Neuronal stem cell (in vitro differentiated cells): ENCODE data around the gene FMN1.

Experiments used
- DNase-seq: peaks from one replicate; pipeline ENCODE4 v3.0.0-alpha.2; 2013; ENCODE audit warnings: low spot score
- H2AFZ ChIP-seq: one replicate; pipeline ENCODE4 v1.6.1; 2013; ENCODE audit warnings: mild to moderate bottlenecking, low read length, inconsistent platforms
- H2AK5ac ChIP-seq: 2 replicates; pipeline ENCODE4 v1.6.1; 2013; ENCODE audit warnings: low read depth, mild to moderate bottlenecking, inconsistent platforms, low read length, moderate library complexity, mixed read lengths
- H2BK120ac ChIP-seq: 2 replicates; pipeline ENCODE4 v1.6.1; 2013; ENCODE audit warnings: low read depth, mild to moderate bottlenecking, inconsistent platforms, low read length, moderate library complexity, mixed read lengths
- H2BK12ac ChIP-seq: one replicate; pipeline ENCODE4 v1.6.1; 2013; ENCODE audit warnings: low read length, inconsistent platforms
- H2BK15ac ChIP-seq: 2 replicates; pipeline ENCODE4 v1.6.1; 2013; ENCODE audit warnings: mild to moderate bottlenecking, low read length, inconsistent platforms, mixed read lengths
- H2BK5ac ChIP-seq: one replicate; pipeline ENCODE4 v1.6.1; 2013; ENCODE audit warnings: inconsistent platforms, mild to moderate bottlenecking, low read length, moderate library complexity
- H3K14ac ChIP-seq: one replicate; pipeline ENCODE4 v1.6.1; 2013; ENCODE audit warnings: low read length, inconsistent platforms
- H3K18ac ChIP-seq: 2 replicates; pipeline ENCODE4 v1.6.1; 2013; ENCODE audit warnings: low read length, inconsistent platforms
- H3K23ac ChIP-seq: 2 replicates; pipeline ENCODE4 v1.6.1; 2013; ENCODE audit warnings: low read depth, mild to moderate bottlenecking, mixed read lengths, low read length, inconsistent platforms; ENCODE audit not compliant: poor library complexity
- H3K27ac ChIP-seq: replicated peaks from 3 replicates; pipeline ENCODE4 v1.5.1; 2013; ENCODE audit warnings: low read length, inconsistent platforms
- H3K27me3 ChIP-seq, 3 experiments: 2 replicates each; pipeline ENCODE4 v1.6.1; 2013; ENCODE audit warnings: low read length in 3 of 3, mild to moderate bottlenecking in 2 of 3, inconsistent platforms in 1 of 3, low read depth in 1 of 3, mixed read lengths in 1 of 3, moderate library complexity in 1 of 3; ENCODE audit not compliant: control insufficient read depth in 3 of 3, insufficient read depth in 3 of 3
- H3K36me3 ChIP-seq, 2 donors: replicated peaks in 1 of 2; 2 replicates each; pipeline ENCODE4 v1.6.1; 2013; ENCODE audit warnings: low read length in 2 of 2; ENCODE audit not compliant: control insufficient read depth in 2 of 2, insufficient read depth in 2 of 2
- H3K4ac ChIP-seq: 2 replicates; pipeline ENCODE4 v1.6.1; 2013; ENCODE audit warnings: inconsistent platforms, mild to moderate bottlenecking, low read length, moderate library complexity
- H3K4me1 ChIP-seq, 2 donors: 1 replicate in 1 of 2; 2 replicates in 1 of 2; pipeline ENCODE4 v1.6.1; 2013; ENCODE audit warnings: low read length in 2 of 2, low read depth in 1 of 2; ENCODE audit not compliant: control insufficient read depth in 2 of 2, insufficient read depth in 1 of 2
- H3K4me2 ChIP-seq: one replicate; pipeline ENCODE4 v1.6.1; 2013; ENCODE audit warnings: mild to moderate bottlenecking, low read length, inconsistent platforms; ENCODE audit not compliant: insufficient read depth, poor library complexity, severe bottlenecking
- H3K4me3 ChIP-seq, 2 donors: 2 replicates each; pipeline ENCODE4 v1.5.1; 2013; ENCODE audit warnings: low read length in 2 of 2, mild to moderate bottlenecking in 2 of 2, inconsistent platforms in 1 of 2, moderate library complexity in 1 of 2
- H3K79me1 ChIP-seq: one replicate; pipeline ENCODE4 v1.6.1; 2013; ENCODE audit warnings: low read depth, mild to moderate bottlenecking, inconsistent platforms, low read length, moderate library complexity
- H3K9ac ChIP-seq: one replicate; pipeline ENCODE4 v1.6.1; 2013; ENCODE audit warnings: mild to moderate bottlenecking, low read depth, low read length, inconsistent platforms; ENCODE audit not compliant: poor library complexity
- H3K9me3 ChIP-seq, 2 donors: replicated peaks in 1 of 2; 2 replicates each; pipeline versions ENCODE3 to v1.6.1; 2013; ENCODE audit warnings: low read length in 2 of 2, mild to moderate bottlenecking in 2 of 2, inconsistent platforms in 1 of 2, low read depth in 1 of 2, mixed read lengths in 1 of 2, moderate library complexity in 1 of 2; ENCODE audit not compliant: control insufficient read depth in 2 of 2, insufficient read depth in 1 of 2
- H4K8ac ChIP-seq: one replicate; pipeline ENCODE4 v1.6.1; 2013; ENCODE audit warnings: low read depth, mild to moderate bottlenecking, inconsistent platforms, low read length, moderate library complexity
- H4K91ac ChIP-seq: one replicate; pipeline ENCODE4 v1.6.1; 2013; ENCODE audit warnings: low read length, low read depth, mild to moderate bottlenecking, inconsistent platforms; ENCODE audit not compliant: poor library complexity
- WGBS, 2 donors: extraction: QIAGEN DNeasy Blood & Tissue Kit; methylation state at CpG; one replicate each; pipeline ENCODE4 v1.1.7; 2013; ENCODE audit warnings: missing lambda C conversion rate in 2 of 2, mixed read lengths in 1 of 2; ENCODE audit not compliant: insufficient read length in 2 of 2, insufficient replicate concordance in 1 of 2; ENCODE audit errors: extremely low coverage in 2 of 2; 5-methylcytosine and 5-hydroxymethylcytosine counted together

FMN1 gene

DNA sequence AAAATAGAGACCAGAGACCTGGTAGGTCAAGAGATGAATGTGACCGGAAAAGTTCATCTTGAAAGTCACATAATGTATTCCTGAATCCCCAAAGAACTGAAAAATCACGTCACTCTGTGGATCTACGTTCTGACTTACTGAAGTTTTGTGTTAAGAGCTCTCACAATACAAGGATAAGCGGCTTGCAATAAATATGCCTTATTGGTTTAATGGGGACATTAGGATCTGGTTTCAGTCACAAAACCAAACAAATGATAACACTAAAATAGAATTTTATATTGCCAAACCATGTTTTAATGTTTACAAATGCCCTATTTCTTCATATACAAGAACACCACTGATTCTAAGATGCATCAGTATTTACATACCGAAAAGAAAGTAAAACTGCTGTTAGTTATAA, 164.2 kb downstream of the FMN1 start:
- no peak overlapping the region for H2BK15ac ChIP-seq
- H3K4me1 ChIP-seq: peaks cover 1 to 13% of the 10 kb centered on the region in 2 donors
- no peak overlapping the region for H3K23ac ChIP-seq
- no peaks in the 10 kb centered on the region for H3K36me3 ChIP-seq
- H3K27me3 ChIP-seq: no peaks in the 10 kb centered on the region
- H3K4ac ChIP-seq: no peak overlapping the region
- no peaks in the 10 kb centered on the region for H3K79me1 ChIP-seq
- no peak overlapping the region for H2BK12ac ChIP-seq
- H2AFZ ChIP-seq: no peak overlapping the region
- H2AK5ac ChIP-seq: no peak overlapping the region
- no peak overlapping the region for H3K9ac ChIP-seq
- no peak overlapping the region for H3K4me3 ChIP-seq
- DNase-seq: no peak
- H3K18ac ChIP-seq: no peak overlapping the region
- H2BK120ac ChIP-seq: no peak overlapping the region
- H3K14ac ChIP-seq: no peak overlapping the region
- H4K8ac ChIP-seq: no peak overlapping the region
- WGBS, 2 donors: no CpG with 5 or more reads among the region's 5 CpGs
- no peak overlapping the region for H4K91ac ChIP-seq
- no peak overlapping the region for H3K27ac ChIP-seq
- no peak overlapping the region for H2BK5ac ChIP-seq
- no peak overlapping the region for H3K4me2 ChIP-seq
- no peaks in the 10 kb centered on the region for H3K9me3 ChIP-seq

DNA sequence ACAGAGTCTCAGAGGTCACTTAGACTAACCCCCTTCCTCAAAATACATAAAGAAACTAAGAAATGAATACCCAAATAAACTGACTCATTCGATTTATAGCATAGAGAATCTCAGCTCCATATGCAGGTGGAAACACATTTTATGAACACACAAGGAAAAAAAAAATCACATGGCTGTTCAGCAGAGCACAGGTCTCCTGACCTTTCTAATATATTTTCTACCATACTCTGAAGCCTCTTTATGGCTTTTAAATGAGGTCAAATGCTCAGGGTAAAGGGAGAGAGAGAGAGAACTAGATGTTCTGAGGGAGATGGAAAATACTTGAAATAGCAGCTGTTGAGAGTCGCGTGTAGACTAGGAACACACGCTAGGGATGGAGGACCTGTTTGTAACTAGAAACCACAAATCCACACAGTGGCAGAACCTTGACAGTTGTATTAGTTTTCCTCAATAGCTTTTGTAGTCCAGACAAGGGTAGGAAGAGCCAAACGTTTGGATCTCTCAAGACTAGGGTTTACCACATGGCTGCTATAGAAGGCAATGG, 165.3 kb downstream of the FMN1 start:
- H3K23ac ChIP-seq: no peak overlapping the region

DNA sequence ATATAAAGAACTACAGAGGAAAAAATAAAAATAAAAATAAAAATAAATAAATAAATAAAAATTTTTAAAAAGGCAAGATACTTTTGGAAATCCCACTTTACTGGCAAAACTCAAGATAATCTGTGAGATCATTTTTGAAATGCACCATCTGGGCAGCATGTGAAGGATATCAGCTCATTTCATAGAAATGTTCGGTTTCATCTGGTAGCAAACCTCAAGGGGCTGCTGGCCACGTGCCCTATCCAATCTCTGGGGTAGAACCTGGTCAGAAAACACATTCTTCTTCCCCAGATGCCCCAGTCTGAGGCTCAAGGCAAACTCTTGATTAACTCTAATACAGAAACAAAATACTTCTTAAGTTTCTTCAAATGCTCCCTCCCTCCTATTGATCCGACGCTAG, 166.0 kb downstream of the FMN1 start:
- no peak overlapping the region for H4K91ac ChIP-seq
- no peak overlapping the region for H2AK5ac ChIP-seq
- no peak overlapping the region for H3K14ac ChIP-seq
- H2BK120ac ChIP-seq: no peak overlapping the region
- no peak overlapping the region for H3K9ac ChIP-seq
- no CpG with 5 or more reads among the region's 4 CpGs for WGBS, 2 donors
- H3K79me1 ChIP-seq: no peaks in the 10 kb centered on the region
- no peak overlapping the region for H2BK12ac ChIP-seq
- no peak overlapping the region for H3K18ac ChIP-seq
- H3K27me3 ChIP-seq: no peaks in the 10 kb centered on the region
- H3K4ac ChIP-seq: no peak overlapping the region
- no peak overlapping the region for H3K4me2 ChIP-seq
- H3K4me3 ChIP-seq: no peak overlapping the region
- H3K27ac ChIP-seq: no peak overlapping the region
- peaks cover 1 to 13% of the 10 kb centered on the region in 2 donors for H3K4me1 ChIP-seq
- H4K8ac ChIP-seq: no peak overlapping the region
- DNase-seq: no peak
- H3K23ac ChIP-seq: no peak overlapping the region
- no peak overlapping the region for H2BK15ac ChIP-seq
- H2BK5ac ChIP-seq: no peak overlapping the region
- H3K9me3 ChIP-seq: no peaks in the 10 kb centered on the region
- no peak overlapping the region for H2AFZ ChIP-seq
- no peaks in the 10 kb centered on the region for H3K36me3 ChIP-seq

More for the DNA sequence above, 165.3 kb downstream of the FMN1 start:
- H2BK120ac ChIP-seq: no peak overlapping the region
- no CpG with 5 or more reads among the region's 5 CpGs for WGBS, 2 donors
- no peak overlapping the region for H2BK5ac ChIP-seq
- H3K9me3 ChIP-seq: no peaks in the 10 kb centered on the region
- no peak for DNase-seq
- no peak overlapping the region for H2BK12ac ChIP-seq
- H3K14ac ChIP-seq: no peak overlapping the region
- H3K4me2 ChIP-seq: no peak overlapping the region
- no peak overlapping the region for H3K4ac ChIP-seq
- H3K4me1 ChIP-seq: peaks cover 1 to 13% of the 10 kb centered on the region in 2 donors
- no peak overlapping the region for H3K9ac ChIP-seq
- no peak overlapping the region for H4K8ac ChIP-seq
- H3K36me3 ChIP-seq: no peaks in the 10 kb centered on the region
- H4K91ac ChIP-seq: no peak overlapping the region
- no peak overlapping the region for H3K18ac ChIP-seq
- no peak overlapping the region for H3K4me3 ChIP-seq
- H2AFZ ChIP-seq: no peak overlapping the region
- no peaks in the 10 kb centered on the region for H3K27me3 ChIP-seq
- H2AK5ac ChIP-seq: no peak overlapping the region
- no peak overlapping the region for H3K27ac ChIP-seq
- H2BK15ac ChIP-seq: no peak overlapping the region
- no peaks in the 10 kb centered on the region for H3K79me1 ChIP-seq

DNA sequence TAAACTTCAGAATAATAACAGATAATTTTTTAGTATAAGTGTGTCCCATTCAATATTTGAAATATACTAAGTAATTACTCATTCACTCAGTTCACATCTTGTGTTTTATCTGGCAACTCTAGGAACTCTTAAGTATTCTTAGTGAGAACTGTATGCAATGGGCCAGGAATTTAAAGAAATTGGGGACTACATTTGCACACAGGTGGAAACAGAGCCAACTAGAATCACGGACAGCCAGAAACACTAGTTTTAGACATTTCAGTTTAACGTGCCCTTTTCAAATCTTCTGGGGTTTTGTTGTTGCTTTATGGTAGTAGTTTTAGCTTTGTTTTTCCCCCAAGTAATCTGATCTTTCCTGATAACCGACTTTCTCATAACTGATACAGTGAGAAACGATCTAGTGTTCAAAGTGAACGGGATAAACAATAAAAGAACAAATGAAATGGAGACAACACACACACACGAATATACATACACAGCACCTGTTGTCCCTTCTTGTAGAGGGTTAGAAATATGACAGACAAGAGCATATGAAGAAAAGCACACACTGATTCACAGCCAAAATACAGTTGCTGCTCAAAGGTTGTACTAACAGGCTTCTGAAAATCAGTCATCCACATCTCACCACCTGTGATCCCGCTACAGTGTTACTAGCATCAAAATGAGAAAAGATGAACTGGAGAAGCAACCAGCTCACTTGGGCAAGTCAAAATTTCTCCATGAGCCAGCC, 167.0 kb downstream of the FMN1 start:
- Histone ChIP-seq H3K4ac (no peak overlapping the region), H3K4me2 (no peak overlapping the region), H3K14ac (no peak overlapping the region), H3K79me1 (no peaks in the 10 kb centered on the region), H3K27me3 (no peaks in the 10 kb centered on the region), H3K9ac (no peak overlapping the region), H2BK15ac (no peak overlapping the region), H3K36me3 (no peaks in the 10 kb centered on the region), H2BK12ac (no peak overlapping the region), H2AK5ac (no peak overlapping the region), H3K4me3 (no peak overlapping the region), H2BK120ac (no peak overlapping the region), H3K18ac (no peak overlapping the region), H3K4me1 (peaks cover 4 to 16% of the 10 kb centered on the region in 2 donors), H2AFZ (peak overlapping the region; percentile 25), H2BK5ac (no peak overlapping the region), H3K27ac (no peak overlapping the region), H3K23ac (no peak overlapping the region), H4K8ac (no peak overlapping the region), H4K91ac (no peak overlapping the region), H3K9me3 (no peaks in the 10 kb centered on the region)
- DNase-seq: no peak
- WGBS, 2 donors: no CpG with 5 or more reads among the region's 7 CpGs
